Activated effector memory CD4-positive, alpha-beta T cell treated with Interleukin-2 at 50 U/mL for 16 hours (primary cell): Measurements from ENCODE around the gene ANKS1A.

Experiments
- DNase-seq: peaks from one replicate; pipeline ENCODE4 v3.0.0-alpha.2; 2020

Gene ANKS1A

DNA sequence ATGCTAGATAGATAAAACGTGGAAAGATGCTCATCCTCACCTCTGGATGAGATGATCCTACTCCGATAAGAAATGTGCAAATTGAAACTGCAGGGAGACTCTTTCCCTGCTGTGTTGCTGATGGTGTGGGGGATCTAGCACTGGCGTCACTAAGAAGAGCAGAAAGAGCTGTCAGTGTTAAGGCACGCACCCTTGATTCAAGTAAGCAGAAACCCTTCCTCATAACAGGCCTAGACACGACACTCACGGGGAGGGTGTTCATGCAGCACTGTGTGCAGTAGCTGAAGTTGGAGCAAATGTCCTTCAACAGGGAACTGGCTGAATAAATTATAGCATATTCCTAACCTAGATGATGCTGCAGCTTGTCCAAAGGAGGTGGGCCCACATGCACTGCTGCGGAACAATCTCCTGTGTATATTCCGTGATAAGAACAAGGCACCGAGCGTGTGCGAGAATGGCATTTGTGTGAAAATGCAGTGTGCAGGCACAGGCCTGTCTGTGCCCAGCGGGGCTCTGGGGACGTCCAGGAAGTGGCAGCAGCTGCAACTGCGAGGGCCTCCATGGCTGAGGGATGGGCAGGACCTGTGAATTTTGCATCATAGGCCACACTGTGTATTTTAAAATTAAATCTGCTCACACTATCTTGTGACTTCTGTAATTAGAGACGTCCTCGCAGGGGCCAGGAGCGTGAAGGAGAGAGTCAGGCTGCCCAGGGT is 188.1 kb downstream of the ANKS1A start:
- DNase-seq = no peak

DNA sequence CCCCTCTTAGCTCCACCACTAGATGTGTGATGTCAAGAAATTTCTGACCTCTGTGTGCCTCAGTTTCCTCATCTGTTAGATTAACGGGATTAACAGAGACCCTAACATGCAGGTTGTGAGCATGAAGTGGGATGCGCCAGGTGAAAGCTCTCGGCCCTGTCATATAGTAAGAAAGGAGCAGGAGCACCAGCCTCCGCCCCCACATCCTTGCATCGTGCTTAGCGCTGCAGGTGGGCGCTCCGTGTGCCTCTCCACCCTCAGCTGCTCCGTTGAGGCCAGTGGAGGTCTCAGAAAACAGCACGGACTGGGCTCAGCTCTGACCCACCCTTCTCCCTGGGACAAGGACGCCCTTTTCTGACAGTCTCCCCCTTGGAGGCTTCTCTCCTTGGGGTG is 188.7 kb downstream of the ANKS1A start:
- DNase-seq = no peak

DNA sequence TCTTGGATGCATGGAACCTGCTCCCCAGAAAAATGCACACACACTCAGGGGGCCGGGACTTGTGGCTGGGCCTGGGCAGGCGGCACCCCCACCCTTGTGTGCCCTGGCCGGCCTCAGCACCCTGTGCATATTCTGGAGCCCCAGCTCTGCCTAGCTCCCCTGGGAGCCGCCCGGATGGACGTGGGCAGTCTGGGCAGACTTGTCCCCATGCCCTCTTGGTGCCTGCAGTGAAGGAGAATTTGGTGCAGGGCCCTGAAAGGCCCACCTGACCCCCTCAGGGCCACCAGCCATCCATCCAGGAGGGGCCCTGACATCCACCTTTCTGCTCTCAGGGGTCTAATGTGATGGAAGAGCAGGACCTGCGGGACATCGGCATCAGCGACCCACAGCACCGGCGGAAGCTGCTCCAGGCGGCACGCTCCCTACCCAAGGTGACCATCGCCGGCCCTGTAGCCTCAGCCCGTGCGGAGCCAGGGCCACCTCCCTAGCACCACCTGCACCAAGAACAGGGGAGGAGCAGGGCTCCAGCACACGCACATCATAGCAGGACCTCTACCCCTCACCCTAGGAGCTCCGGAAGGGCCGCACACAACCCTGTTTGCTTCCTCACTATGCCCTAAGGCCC is 189.3 kb downstream of the ANKS1A start:
- DNase-seq = no peak

DNA sequence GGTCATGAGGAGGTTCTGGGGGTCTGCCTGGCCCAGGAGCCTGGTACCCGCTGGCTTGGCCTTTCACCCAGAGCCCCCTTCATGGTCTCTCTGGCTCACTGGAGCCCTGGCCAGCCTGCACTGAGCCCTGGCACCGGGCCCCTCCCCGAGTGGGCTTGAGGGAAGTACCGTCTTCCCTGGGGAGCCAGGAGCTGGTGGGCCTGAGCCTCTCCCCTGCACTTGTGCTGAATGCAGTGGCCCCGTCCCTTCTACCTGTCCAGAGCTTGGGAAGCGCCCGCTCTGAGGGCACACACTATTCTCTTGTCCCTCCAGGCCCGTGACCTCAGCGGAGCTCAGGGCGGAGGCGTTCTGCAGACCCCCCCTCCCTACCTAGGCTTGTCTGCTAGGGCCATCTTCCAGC is 189.8 kb downstream of the ANKS1A start:
- DNase-seq = no peak

DNA sequence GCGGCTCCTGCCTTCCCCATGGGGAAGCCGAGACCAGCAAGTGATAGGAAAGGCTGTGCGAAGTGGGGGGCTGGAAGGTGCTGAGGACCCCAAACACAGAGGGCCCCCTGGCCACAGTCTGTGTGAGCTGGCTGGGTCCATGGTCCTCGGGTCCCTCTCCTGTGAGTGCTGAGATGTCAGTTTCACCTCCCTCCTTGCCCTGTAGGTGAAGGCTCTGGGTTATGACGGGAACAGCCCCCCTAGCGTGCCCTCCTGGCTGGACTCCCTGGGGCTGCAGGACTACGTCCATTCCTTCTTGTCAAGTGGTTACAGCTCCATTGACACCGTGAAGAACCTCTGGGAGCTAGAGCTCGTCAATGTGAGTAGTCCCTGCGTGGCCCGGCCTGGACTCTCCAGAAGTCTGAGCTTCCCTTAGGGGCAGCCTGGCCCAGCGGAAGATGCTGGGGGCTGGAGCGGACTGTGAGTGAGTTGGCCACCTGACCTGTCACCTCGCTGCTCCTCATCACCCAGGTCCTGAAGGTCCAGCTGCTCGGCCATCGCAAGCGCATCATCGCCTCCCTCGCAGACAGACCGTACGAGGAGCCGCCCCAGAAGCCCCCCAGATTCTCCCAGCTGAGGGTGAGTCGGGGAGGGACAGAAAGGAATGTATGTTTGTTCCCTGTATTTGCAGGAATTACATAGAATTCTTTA is 190.4 kb downstream of the ANKS1A start:
- DNase-seq = no peak

DNA sequence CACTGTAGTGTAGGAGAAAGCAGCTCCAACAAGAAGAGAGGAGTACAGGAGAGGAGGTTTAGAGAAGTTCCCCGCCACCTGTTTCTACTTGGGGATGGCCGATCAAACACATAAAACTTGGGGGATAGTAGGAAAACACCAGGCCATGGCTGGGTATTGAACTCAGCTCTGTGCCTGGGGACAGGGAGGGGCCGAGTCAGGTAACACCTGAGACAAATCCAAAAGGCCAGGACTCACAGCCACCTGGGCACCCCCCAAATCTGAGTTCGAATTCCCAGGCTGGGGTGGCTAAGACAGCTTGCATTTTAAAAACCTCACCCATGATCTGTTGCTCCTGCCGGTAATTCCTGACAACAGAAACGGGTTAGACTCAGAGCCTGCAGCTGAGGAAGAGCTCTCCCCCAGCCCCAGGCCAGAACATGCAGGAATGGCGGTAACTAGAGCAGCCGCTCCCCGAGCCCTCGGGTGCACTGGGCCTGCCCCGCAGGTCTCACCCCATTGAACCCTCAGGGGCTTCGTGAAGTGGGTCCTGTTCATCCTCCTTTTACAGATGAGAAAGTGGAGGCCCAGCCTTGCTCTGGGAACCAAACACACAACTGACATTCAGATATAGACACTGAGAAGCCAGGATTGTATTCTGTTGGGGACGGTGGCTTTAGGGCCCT is 191.1 kb downstream of the ANKS1A start:
- no peak for DNase-seq

DNA sequence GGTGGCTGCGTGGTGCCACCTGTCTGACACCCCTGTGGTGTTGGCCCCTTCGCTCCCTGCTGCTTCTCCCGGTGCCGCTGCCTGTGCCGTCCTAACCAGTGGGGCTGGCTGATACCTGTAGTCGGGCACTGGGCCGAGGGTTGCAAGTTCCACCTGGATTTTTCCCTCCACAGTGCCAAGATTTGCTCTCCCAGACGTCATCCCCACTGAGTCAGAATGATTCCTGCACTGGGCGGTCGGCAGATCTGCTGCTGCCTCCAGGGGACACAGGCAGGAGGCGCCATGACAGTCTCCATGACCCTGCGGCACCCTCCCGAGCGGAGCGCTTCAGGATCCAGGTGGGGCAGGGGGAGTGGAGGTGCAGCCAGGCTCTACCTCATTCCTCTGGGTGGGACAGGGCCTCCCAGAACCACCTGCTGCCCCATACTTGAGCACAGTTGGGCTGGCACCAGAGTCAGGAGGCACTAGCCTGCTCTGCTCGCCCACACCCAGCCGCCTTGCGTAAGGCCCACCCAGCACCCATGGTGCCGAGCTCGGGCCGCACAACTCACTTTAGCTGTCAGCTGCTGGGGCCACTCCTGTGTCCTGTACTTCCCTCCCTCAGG is 191.9 kb downstream of the ANKS1A start:
- no peak for DNase-seq

DNA sequence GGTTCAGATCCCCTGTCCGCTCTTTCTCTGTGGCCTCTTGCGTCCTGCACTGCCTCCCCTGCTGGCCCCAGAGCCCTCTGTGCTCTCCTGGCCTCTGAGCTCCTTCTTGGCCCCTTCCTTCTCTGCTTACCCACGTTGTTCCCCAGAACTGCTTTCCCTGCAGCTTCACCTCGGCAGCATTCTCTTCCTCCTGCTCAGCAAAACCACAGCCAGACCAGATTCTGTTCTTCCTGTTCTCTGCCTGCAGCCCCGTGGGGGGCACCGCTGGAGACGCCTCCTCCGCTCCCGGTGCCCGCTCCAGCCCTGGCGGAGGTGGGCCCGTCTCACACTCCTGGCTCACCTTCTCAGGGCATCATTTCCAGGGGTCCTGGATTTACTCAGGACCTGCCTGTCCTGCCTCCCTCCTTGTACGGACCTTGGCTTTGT is 192.4 kb downstream of the ANKS1A start:
- no peak for DNase-seq

DNA sequence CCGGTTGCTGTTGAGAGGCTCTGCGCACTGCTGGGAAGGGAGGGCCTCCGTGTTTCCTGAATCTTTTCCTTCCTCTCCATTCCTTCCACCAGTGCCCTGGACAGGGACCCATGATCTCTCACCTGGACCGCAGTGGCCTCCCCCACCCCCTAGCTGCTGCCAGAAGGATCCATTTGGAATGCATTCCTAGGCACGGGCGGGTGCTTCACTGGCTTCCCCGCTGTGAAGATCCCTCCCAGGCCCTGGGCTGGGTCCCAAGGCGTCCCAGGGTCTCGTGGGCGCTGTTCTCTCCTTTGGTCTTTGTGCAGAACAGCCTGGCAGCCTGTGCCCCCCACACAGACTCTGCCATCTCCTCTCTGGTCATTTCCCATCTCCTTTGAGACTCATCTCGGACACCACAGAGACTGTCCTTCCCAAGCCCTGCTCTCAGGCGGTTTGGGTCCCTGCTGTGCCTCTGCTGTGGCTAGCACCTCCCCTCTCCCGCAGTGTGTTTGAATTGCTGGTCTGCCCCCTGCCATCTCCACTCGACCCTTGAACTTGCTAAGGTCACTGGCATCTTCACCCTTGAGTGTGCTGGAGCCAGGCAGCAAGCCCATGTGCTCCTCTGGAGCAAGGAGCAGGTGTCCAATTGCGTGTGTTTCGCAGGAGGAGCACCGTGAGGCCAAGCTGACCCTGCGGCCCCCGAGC is 193.1 kb downstream of the ANKS1A start:
- DNase-seq = no peak

DNA sequence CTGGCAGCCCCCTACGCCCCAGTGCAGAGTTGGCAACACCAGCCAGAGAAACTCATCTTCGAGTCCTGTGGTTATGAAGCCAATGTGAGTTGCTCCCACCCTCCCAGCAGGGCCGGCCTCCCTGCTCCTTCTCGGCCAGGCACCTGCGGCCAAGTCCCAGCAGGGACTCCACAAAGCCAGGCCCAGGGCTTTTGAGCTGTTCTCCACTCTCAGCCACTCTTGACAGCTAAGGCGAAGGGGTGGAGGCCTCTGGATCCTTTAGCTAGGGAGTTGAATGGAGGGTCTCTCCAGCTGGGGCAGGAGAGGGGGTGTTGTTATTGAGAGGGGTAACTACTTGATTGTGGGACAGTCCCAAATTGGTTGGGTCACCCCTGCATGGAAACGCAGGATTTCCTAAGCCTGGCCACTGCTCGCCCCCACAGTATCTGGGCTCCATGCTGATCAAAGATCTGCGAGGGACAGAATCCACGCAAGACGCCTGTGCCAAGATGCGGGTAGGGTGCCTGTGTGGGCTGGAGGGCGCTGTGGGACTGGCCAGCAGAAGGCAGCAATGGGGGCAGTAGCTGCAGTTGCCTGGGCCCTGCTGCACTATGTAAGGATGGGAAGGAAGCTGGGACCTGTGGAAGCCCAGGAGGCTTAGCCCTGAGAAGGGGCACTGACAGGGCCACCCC is 193.8 kb downstream of the ANKS1A start:
- DNase-seq = no peak

DNA sequence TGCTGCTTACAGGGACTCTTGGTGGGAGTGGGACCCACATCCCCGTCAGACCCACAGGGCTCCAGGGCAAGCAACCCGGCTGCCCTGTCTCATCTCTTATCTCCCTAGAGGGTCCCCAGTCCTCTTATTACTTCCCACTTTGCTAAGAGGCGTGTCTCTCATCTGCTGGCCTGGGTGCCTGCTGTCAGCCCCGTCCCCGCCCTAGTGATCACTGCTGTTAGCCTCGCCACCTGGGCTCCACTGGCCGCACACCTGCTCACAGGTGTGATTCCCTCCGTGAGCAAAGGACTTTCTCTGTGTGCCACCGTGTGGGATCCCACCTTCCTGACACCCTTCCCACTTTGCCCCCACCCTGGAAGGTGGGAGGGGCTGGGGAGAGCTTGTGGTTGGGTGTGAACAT is 194.5 kb downstream of the ANKS1A start:
- no peak for DNase-seq

DNA sequence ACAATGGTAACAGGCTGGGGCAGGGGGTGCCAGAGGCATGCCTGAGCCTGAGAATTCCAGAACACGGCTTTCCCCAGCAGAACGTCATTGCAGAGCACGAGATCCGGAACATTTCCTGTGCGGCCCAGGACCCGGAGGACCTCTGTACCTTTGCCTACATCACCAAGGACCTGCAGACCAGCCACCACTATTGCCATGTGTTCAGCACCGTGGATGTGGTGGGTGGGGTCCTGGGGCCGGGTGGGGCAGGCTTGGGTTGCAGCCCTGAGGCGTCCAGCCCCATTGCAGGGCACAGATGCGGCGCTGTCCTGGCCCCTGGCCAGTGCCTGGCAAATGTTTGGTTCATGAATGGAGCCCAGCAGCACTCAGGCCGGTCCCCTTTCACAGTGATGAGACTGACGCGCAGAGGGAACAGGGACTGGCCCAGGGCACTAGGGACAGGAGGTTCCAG is 195.0 kb downstream of the ANKS1A start:
- DNase-seq = no peak

DNA sequence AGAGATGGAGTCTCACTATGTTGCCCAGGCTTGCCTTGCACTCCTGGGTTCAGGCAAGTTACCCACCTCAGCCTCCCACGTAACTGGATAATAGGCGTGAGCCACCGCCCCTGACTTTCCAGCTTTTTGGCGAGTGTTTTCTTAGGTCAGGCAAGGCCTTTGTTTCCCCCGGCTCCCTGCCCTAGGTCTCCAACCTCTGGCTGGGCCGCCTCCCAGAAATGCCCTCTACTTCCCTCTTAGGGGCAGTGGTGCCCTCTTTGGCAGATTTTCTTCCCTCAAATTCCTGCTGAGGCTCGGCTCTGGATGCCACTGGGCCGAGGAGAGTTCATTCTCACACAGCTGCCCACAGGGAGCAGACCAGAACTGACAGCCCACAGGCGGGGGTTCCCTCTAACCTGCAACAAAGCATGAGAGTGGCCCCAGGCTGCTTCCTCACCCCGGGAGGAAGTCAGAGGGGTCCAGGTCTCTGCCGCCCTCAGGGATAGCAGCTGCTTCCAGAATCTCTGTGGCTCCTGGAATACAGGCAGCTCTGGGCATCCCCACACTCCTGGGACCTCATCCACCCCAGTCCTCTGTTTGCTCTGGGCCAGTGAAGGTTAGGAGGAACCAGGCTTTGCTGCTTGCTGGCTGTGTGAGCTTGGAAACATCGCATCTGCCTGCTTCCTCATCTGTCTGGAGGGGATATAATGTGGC is 195.6 kb downstream of the ANKS1A start:
- no peak for DNase-seq

DNA sequence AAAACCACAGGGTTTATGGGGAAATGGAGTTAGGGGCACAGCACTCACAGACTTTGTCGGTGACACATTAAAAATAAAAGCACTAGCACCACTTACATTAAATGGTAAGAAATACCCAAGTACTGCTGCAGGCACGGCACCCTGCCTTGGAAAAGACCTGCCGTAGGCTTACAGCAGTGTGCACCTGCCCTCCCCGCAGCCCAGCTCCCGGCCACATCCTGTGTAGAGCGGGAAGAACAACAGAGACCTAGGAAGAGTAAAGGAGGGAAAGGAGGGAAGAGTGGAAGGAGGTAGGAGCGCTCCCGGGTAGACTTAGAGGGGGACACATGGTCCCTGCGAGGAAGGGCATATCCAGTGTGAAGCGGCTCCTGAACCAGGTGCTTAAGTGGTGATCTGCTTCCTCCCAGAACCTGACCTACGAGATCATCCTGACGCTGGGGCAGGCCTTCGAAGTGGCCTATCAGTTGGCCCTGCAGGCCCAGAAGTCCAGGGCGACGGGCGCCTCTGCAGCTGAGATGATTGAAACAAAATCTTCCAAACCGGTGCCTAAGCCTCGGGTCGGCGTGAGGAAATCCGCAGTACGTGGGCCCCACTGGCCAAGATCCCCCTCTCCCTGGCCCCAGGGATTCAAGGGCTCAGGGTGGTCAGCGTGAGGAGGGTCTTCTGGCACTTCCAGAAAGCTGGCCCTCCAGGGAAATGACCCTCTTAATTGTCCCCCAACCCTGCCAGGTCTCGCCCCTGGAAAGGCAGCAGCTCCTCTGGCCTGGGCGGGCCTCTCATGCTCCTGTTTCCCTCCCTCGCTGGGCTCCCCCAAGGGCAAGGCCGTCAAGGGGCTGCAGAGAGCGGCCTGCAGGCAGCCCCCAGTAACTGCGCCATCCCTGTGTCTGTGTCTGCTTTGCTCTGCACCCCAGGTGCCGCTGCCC is 196.6 kb downstream of the ANKS1A start:
- no peak for DNase-seq

DNA sequence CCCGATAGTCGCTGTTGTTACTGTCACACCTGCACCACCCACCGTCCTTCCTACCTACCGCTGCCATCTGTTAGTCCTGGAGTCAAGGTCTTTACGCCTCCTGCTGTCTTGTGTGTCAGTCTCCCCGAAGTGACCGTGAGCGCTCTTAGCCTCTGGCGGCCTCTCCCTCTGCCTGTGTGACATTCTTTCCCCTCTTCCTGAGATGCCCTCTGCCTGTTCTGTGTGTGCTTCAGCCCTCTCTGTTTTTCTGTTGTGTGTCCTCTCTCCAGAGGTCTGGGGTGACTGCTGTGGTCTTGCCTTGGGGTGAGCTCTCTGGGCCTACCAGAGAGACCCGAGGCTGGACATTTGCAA is 197.2 kb downstream of the ANKS1A start:
- no peak for DNase-seq

DNA sequence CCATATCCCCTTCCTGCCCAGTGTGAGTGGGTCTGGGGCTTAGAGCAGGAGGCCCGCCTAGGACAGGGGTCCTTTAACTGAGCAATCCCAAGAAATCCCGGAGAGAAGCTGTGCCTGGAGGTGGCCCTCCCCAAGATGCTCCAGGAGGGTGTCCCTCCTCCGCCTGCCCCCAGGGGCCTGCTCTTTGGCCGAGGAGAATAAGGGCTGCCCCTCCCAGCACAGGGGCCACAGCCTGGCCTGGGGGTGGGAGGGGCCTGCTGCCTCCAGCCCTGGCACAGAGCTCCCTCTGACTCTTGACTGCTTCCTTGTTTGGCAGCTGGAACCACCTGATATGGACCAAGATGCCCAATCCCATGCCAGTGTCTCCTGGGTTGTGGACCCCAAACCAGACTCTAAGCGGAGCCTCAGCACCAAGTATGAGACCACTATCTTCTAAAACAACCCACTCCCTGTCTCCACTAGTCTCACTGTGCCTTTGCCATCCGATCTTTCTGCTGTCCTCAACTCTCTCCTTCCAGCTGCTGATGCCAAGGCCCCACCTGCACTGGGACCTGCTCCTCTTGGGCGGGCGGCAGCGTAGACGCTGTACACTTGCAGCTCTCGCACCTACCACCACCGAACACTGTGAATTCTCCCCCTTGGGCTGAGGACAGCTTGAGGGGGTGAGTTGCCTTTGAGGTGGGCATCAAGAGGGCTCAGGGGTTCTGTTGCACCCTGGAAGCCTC is 197.7 kb downstream of the ANKS1A start:
- DNase-seq = no peak

DNA sequence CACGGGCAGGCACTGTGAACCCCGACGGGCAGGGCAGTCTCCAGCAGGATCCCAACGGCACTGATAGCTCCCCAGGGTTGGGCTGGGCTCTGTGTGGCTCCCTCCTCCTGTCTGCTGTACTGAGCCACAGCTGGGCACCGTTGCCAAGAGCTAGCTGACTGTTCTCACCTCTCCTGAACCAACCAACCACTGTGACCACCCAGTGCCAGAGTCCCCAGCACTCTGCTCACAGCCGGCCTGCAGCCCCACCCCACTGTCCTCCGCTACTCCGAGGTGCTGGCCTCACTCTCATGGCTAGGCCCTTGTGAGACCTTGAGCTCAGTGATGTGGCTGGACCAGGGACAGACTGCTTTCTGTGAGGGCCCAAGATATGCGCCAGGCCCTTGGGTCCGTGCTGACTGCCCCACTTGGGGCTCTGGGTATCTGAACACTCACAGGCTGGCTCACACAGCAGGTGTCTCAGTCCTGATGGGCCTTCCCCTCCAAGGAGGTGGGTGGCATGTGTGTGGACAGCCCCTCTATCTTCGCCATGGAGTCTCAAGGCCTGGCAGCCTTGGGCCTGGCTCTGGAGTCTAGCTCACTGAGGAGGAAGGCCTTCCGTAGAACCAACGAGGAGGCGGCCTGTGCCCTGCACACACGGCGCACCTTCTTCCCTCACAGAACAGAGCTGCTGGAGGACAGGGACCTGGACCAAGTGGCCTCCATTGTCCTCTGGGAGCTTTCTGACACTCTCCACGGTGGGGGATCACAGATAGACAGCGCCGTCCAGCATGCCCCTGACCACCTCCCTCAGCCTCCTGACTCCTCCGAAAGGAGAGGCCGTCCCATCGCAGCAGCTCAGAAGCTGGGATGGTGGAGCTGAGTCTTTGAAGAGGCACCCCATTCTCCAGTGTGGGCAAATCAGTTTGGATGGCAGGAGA is 198.6 kb downstream of the ANKS1A start:
- no peak for DNase-seq
